H1 (cell line): ENCODE results near the gene TLK1. TPM values are rescaled to one million over a fixed set of nuclear protein-coding genes. Genes with fewer than 3 reads are reported as not detected.

Experiments
- CBX8 ChIP-seq: fragments of 300-800, 300-1000 bp; sonication (generic); IDR thresholded peaks from 2 replicates; pipeline ENCODE4 v1.7.1; 2016; ENCODE audit warnings: low read depth, low read length, borderline replicate concordance
- SUZ12 ChIP-seq: fragments of 200-600 bp; sonication (generic); IDR thresholded peaks from 2 replicates; pipeline ENCODE4 v1.6.1; 2012; ENCODE audit warnings: mild to moderate bottlenecking, inconsistent platforms, low read length, moderate library complexity, mixed read lengths
- polyA plus RNA-seq, 7 experiments: library from polyadenylated mRNA; depleted of rRNA in 3 of 7; stranded (reverse) in 5 of 7; unstranded in 2 of 7; fragments of >200 nt in 5 of 7; fragments of 200-250 nt in 2 of 7; gene quantifications; 1 replicate in 5 of 7; 2 replicates in 1 of 7; 4 replicates in 1 of 7; pipeline versions ENCODE4 v1.2.1 to v1.2.3, GENCODE V29; 2011 to 2013; ENCODE audit warnings: missing spikeins in 2 of 7, mixed read lengths in 2 of 7
- total RNA-seq: library from RNA; stranded (reverse); fragmentation: NEBNext Ultra II Directional; extraction: Animal tissue kit (Norgen Biotek cat#: 25700); gene quantifications from 2 replicates; pipeline ENCODE4 v1.2.1, GENCODE V29; 2021

The TLK1 gene
- total and polyA plus RNA-seq, 2 of the 8 experiments (the other 6 are each of a cell fraction or from before 2014, with no cell fraction given) = 11.2 to 102 TPM

- TF ChIP-seq CBX8 (no peak), SUZ12 (peak; percentile 30; the same call in 1 of the 2 replicates)
Observed at GRCh38 chr2:171160119-171160955, at the start of gene TLK1 (continued).
